Retina (tissue), 1 donor: Measurements from ENCODE around the gene SNX10.

Experiments used
- DNase-seq: peaks from one replicate; pipeline ENCODE4 v3.0.0-alpha.2; 2016

SNX10 gene

GRCh38 chr7:26370011-26370410 is 78.3 kb downstream of the SNX10 start:
- no peak for DNase-seq

- no peak for DNase-seq
Observed at GRCh38 chr7:26372249-26372648, 80.6 kb downstream of the SNX10 start.

GRCh38 chr7:26372704-26373103 is 81.0 kb downstream of the SNX10 start:
- no peak for DNase-seq

- no peak for DNase-seq
Observed at GRCh38 chr7:26374647-26375373, 83.1 kb downstream of the SNX10 start.

- DNase-seq, result no peak
Observed at GRCh38 chr7:26375726-26376174, 84.1 kb downstream of the SNX10 start.

GRCh38 chr7:26376175-26376917 is 84.7 kb downstream of the SNX10 start:
- peak; percentile 95 for DNase-seq

GRCh38 chr7:26378016-26378415 is 86.4 kb downstream of the SNX10 start:
- peak; percentile 58 for DNase-seq

GRCh38 chr7:26379711-26380110 is 88.0 kb downstream of the SNX10 start:
- no peak for DNase-seq

- no peak for DNase-seq
Observed at GRCh38 chr7:26381476-26382353, 90.1 kb downstream of the SNX10 start.

GRCh38 chr7:26385240-26385639 is 93.6 kb downstream of the SNX10 start:
- DNase-seq, result no peak

- no peak for DNase-seq
Observed at GRCh38 chr7:26387731-26388130, 96.1 kb downstream of the SNX10 start.

GRCh38 chr7:26388256-26388655 is 96.6 kb downstream of the SNX10 start:
- DNase-seq, result no peak

- DNase-seq, result peak; percentile 70
Observed at GRCh38 chr7:26390016-26390415, 98.4 kb downstream of the SNX10 start.

- no peak for DNase-seq
Observed at GRCh38 chr7:26393818-26394217, 102.2 kb downstream of the SNX10 start.

GRCh38 chr7:26397332-26397731 is 105.7 kb downstream of the SNX10 start:
- no peak for DNase-seq

GRCh38 chr7:26397796-26398426 is 106.2 kb downstream of the SNX10 start:
- DNase-seq, result peak; percentile 95

- no peak for DNase-seq
Observed at GRCh38 chr7:26398427-26398755, 106.7 kb downstream of the SNX10 start.

GRCh38 chr7:26398756-26399509 is 107.3 kb downstream of the SNX10 start:
- DNase-seq, result peak; percentile 97

GRCh38 chr7:26399736-26400135 is 108.1 kb downstream of the SNX10 start:
- peak; percentile 34 for DNase-seq

GRCh38 chr7:26403640-26404039 is 112.0 kb downstream of the SNX10 start:
- no peak for DNase-seq

- no peak for DNase-seq
Observed at GRCh38 chr7:26404189-26404996, 112.7 kb downstream of the SNX10 start.
